GM12891 (cell line): ENCODE results near the gene LIPC.

ENCODE experiments used
- POLR2A ChIP-seq: IDR thresholded peaks from 2 replicates; pipeline ENCODE4 v1.6.1; 2011; ENCODE audit warnings: low read depth, low read length, control low read depth
- POLR2AphosphoS5 ChIP-seq: IDR thresholded peaks from 2 replicates; pipeline ENCODE4 v1.6.1; 2011; ENCODE audit warnings: low read depth, low read length, control low read depth
- POU2F2 ChIP-seq: IDR thresholded peaks from 2 replicates; pipeline ENCODE4 v1.6.1; 2011; ENCODE audit warnings: low read depth, mild to moderate bottlenecking, control low read depth, low read length, moderate library complexity
- SPI1 ChIP-seq: IDR thresholded peaks from 2 replicates; pipeline ENCODE4 v1.6.1; 2011; ENCODE audit warnings: low read depth, low read length, control low read depth
- TAF1 ChIP-seq: IDR thresholded peaks from 2 replicates; pipeline ENCODE4 v1.6.1; 2011; ENCODE audit warnings: low read depth, low read length, control low read depth

- no peak for TF ChIP-seq TAF1
- TF ChIP-seq POLR2AphosphoS5 = no peak
- TF ChIP-seq POLR2A = no peak
- TF ChIP-seq SPI1 = no peak
- TF ChIP-seq POU2F2 = no peak
These were observed 45.7 kb upstream of the LIPC start for GRCh38 chr15:58386081-58386480.
